Endothelial cell of umbilical vein (primary cell): ENCODE measurements around the gene PRR11. TPM values are rescaled to one million over a fixed set of nuclear protein-coding genes. Genes with fewer than 3 reads are reported as not detected.

Source experiments
- BruUV-seq: library from RNA; stranded (reverse); fragments of 400-500 nt; replicated peaks from 2 replicates; lab custom pipeline; 2021; lab: Mats Ljungman, UMichigan
- CTCF ChIA-PET: fragments of 300-600, 350-600 bp; sonication (Branson Sonifier 250); formaldehyde crosslinking; loops from one replicate; lab custom pipeline; 2021; ENCODE audit warnings: antibody characterized with exemption, inconsistent platforms; lab: Charles Lee
- POLR2A ChIA-PET: fragments of 300-600, 350-600 bp; sonication (Branson Sonifier 250); formaldehyde crosslinking; loops from one replicate; lab custom pipeline; 2021; ENCODE audit warnings: antibody characterized with exemption, inconsistent platforms; lab: Charles Lee
- DNase-seq: peaks from one replicate; pipeline ENCODE4 v3.0.0-alpha.2; 2011; ENCODE audit warnings: low read depth, low spot score
- FAIRE-seq: peaks from 2 replicates; lab custom pipeline; 2011; peaks lifted over from hg19 to GRCh38; lab: Jason Lieb, UNC
- H2AFZ ChIP-seq: 2 replicates; pipeline ENCODE4 v1.6.0; 2012; ENCODE audit warnings: low read depth, low read length, control low read depth, inconsistent platforms
- H3K27ac ChIP-seq: 2 replicates; pipeline ENCODE4 v1.5.1; 2011; ENCODE audit warnings: low read depth, mild to moderate bottlenecking, control low read depth, low read length, moderate library complexity; ENCODE audit not compliant: insufficient read depth
- H3K27me3 ChIP-seq, 2 experiments: 2 replicates each; pipeline versions ENCODE4 v1.6.0 to v1.6.1; 2011; ENCODE audit warnings: low read length in 2 of 2, mixed read lengths in 1 of 2; ENCODE audit not compliant: control insufficient read depth in 2 of 2, insufficient read depth in 2 of 2
- H3K36me3 ChIP-seq, 2 experiments: 2 replicates in 1 of 2; 3 replicates in 1 of 2; pipeline ENCODE4 v1.5.1; 2011; ENCODE audit warnings: low read length in 2 of 2, mild to moderate bottlenecking in 1 of 2, moderate library complexity in 1 of 2; ENCODE audit not compliant: control insufficient read depth in 2 of 2, insufficient read depth in 2 of 2; ENCODE audit errors: extremely low read depth in 1 of 2
- H3K4me1 ChIP-seq: 3 replicates; pipeline ENCODE4 v1.5.1; 2011; ENCODE audit warnings: mild to moderate bottlenecking, low read length; ENCODE audit not compliant: control insufficient read depth, insufficient read depth; ENCODE audit errors: extremely low read depth
- H3K4me2 ChIP-seq: 2 replicates; pipeline ENCODE4 v1.6.1; 2011; ENCODE audit warnings: low read length, control low read depth, mixed read lengths; ENCODE audit not compliant: insufficient read depth
- H3K4me3 ChIP-seq, 3 experiments: fragments of 200-600 bp in 1 of 3; sonication (generic), shearing (Covaris generic) in 1 of 3; replicated peaks in 1 of 3; 2 replicates each; pipeline ENCODE4 v1.5.1; 2011 to 2016; ENCODE audit warnings: control low read depth in 3 of 3, low read length in 3 of 3, mild to moderate bottlenecking in 2 of 3, inconsistent platforms in 1 of 3, low read depth in 1 of 3, moderate library complexity in 1 of 3; ENCODE audit not compliant: insufficient read depth in 1 of 3
- H3K79me2 ChIP-seq: 2 replicates; pipeline ENCODE4 v1.6.0; 2012; ENCODE audit warnings: low read length, inconsistent platforms; ENCODE audit not compliant: control insufficient read depth, insufficient read depth
- H3K9ac ChIP-seq: replicated peaks from 2 replicates; pipeline ENCODE3; 2011; ENCODE audit warnings: low read length, control low read depth; ENCODE audit not compliant: insufficient read depth; ENCODE audit errors: extremely low read depth
- H3K9me1 ChIP-seq: replicated peaks from 3 replicates; pipeline ENCODE4 v1.6.0; 2011; ENCODE audit warnings: mild to moderate bottlenecking, low read length; ENCODE audit not compliant: control insufficient read depth, insufficient read depth; ENCODE audit errors: extremely low read depth
- H3K9me3 ChIP-seq: replicated peaks from 2 replicates; pipeline ENCODE4 v1.5.1; 2012; ENCODE audit warnings: low read length, inconsistent platforms; ENCODE audit not compliant: control insufficient read depth, insufficient read depth
- H4K20me1 ChIP-seq: replicated peaks from 2 replicates; pipeline ENCODE3; 2011; ENCODE audit warnings: mild to moderate bottlenecking, low read length; ENCODE audit not compliant: control insufficient read depth, insufficient read depth; ENCODE audit errors: extremely low read depth
- EZH2 ChIP-seq: IDR thresholded peaks from 2 replicates; pipeline ENCODE4 v1.6.1; 2012; ENCODE audit warnings: borderline replicate concordance, low read depth, mild to moderate bottlenecking, moderate library complexity, low read length, inconsistent platforms; ENCODE audit not compliant: severe bottlenecking
- FOS ChIP-seq: IDR thresholded peaks from 2 replicates; pipeline ENCODE4 v1.6.1; 2011; ENCODE audit warnings: mild to moderate bottlenecking, low read length, moderate library complexity, borderline replicate concordance; ENCODE audit not compliant: insufficient read depth
- GATA2 ChIP-seq: IDR thresholded peaks from 2 replicates; pipeline ENCODE4 v1.7.0; 2011; ENCODE audit warnings: low read depth, mild to moderate bottlenecking, moderate library complexity, mixed read lengths, low read length; ENCODE audit not compliant: insufficient read length, insufficient read depth
- JUN ChIP-seq: IDR thresholded peaks from 2 replicates; pipeline ENCODE4 v1.6.1; 2011; ENCODE audit warnings: borderline replicate concordance, low read depth; ENCODE audit not compliant: insufficient read length, insufficient read depth
- MYC ChIP-seq: IDR thresholded peaks from one replicate; pipeline ENCODE4 v1.6.1; 2011; ENCODE audit warnings: mild to moderate bottlenecking, low read depth, low read length
- POLR2A ChIP-seq: IDR thresholded peaks from 2 replicates; pipeline ENCODE4 v1.6.1; 2012; ENCODE audit warnings: low read depth, mild to moderate bottlenecking, control low read depth, low read length
- POLR2AphosphoS5 ChIP-seq: IDR thresholded peaks from 2 replicates; pipeline ENCODE4 v1.6.1; 2012; ENCODE audit warnings: low read depth, mild to moderate bottlenecking, control low read depth, low read length, moderate library complexity; ENCODE audit not compliant: insufficient read depth
- dilution Hi-C: fragments of 300-500 bp; cut with MboI; formaldehyde crosslinking; loops from one replicate; pipeline ENCODE4 v1.15.0; 2019; ENCODE audit warnings: low sequenced_read_pairs; ENCODE audit not compliant: extremely low pct_ligation_motif_present
- intact Hi-C: fragments of 100-400 bp; cut with micrococcal nuclease; formaldehyde crosslinking; loops from one replicate; pipeline ENCODE4 v1.10.0; 2022
- polyA plus RNA-seq, 4 experiments: library from polyadenylated mRNA; depleted of rRNA in 3 of 4; stranded (reverse) in 3 of 4; unstranded in 1 of 4; fragments of >200 nt; gene quantifications; 2 replicates each; pipeline versions ENCODE4 v1.2.1 to v1.2.3, GENCODE V29; 2011 to 2012; ENCODE audit warnings: missing spikeins in 1 of 4
- total RNA-seq: library from RNA; stranded (reverse); gene quantifications from 2 replicates; pipeline ENCODE4 v1.2.3, GENCODE V29; 2021
- TF ChIP-seq, protein P1 (sequence below), 2 donors: IDR thresholded peaks; 1 replicate in 1 of 2; 2 replicates in 1 of 2; pipeline ENCODE4 v1.5.1; 2011; ENCODE audit warnings: low read length in 2 of 2, mild to moderate bottlenecking in 2 of 2, moderate library complexity in 2 of 2, control low read depth in 1 of 2, inconsistent platforms in 1 of 2, low read depth in 1 of 2; ENCODE audit not compliant: insufficient read depth in 1 of 2; ENCODE audit errors: extremely low read depth in 1 of 2
- TF ChIP-seq, protein P2 (sequence below): IDR thresholded peaks from 2 replicates; pipeline ENCODE4 v1.6.1; 2011; ENCODE audit not compliant: insufficient read depth, insufficient read length

PRR11 gene
- total and polyA plus RNA-seq, 2 donors (not counting 3 experiments of a cell fraction or from before 2014, with no cell fraction given): 28.8 to 86.3 TPM

DNA sequence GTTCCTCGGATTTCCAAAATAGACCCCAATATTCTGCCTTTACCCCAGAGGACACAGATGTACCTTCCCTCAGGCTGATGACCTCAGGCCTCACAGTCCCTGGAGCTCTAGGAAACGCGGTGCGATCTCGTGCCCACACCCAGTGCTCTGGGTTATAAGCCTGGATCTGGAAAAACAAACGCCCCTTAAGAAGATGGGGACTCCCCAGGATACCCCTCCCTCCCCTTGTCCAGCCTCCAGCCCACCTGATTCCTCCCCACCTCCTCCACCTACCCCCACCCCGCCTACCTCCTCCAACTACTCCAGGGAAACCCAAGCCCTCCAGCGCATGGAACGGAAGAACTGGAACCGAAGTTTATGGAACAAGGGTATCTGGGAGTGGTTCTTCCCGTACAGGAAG is 19.1 kb downstream of the PRR11 start:
- DNase-seq (no peak), FAIRE-seq (no peak)
- no peaks in the 10 kb centered on the region for H4K20me1 ChIP-seq
- H3K27ac ChIP-seq: no peak overlapping the region
- BruUV-seq: no TSS peak
- H3K9me3 ChIP-seq: no peaks in the 10 kb centered on the region
- no peak overlapping the region for H3K9ac ChIP-seq
- CTCF ChIA-PET: no interaction called here
- intact Hi-C loops (no loop called here), dilution Hi-C loops (no loop called here)
- POLR2A ChIA-PET: no interaction called here
- H3K4me1 ChIP-seq: no peaks in the 10 kb centered on the region
- H3K9me1 ChIP-seq: no peaks in the 10 kb centered on the region
- no peak overlapping the region for H2AFZ ChIP-seq
- H3K36me3 ChIP-seq: peaks cover 4 to 10% of the 10 kb centered on the region in 2 experiments
- no peaks in the 10 kb centered on the region for H3K27me3 ChIP-seq
- H3K79me2 ChIP-seq: peaks cover 43% of the 10 kb centered on the region
- no peak overlapping the region for H3K4me2 ChIP-seq
- TF ChIP-seq GATA2: no peak
- TF ChIP-seq POLR2A: no peak
- TF ChIP-seq, protein P1, sequence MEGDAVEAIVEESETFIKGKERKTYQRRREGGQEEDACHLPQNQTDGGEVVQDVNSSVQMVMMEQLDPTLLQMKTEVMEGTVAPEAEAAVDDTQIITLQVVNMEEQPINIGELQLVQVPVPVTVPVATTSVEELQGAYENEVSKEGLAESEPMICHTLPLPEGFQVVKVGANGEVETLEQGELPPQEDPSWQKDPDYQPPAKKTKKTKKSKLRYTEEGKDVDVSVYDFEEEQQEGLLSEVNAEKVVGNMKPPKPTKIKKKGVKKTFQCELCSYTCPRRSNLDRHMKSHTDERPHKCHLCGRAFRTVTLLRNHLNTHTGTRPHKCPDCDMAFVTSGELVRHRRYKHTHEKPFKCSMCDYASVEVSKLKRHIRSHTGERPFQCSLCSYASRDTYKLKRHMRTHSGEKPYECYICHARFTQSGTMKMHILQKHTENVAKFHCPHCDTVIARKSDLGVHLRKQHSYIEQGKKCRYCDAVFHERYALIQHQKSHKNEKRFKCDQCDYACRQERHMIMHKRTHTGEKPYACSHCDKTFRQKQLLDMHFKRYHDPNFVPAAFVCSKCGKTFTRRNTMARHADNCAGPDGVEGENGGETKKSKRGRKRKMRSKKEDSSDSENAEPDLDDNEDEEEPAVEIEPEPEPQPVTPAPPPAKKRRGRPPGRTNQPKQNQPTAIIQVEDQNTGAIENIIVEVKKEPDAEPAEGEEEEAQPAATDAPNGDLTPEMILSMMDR (IDR thresholded peaks at IDR 0.05; ENCODE audit: extremely low read depth in 1 of 2, insufficient read depth in 1 of 2, low read depth in 1 of 2, low read length in 2 of 2): no peak
- no peak for TF ChIP-seq FOS
- TF ChIP-seq, protein P2, sequence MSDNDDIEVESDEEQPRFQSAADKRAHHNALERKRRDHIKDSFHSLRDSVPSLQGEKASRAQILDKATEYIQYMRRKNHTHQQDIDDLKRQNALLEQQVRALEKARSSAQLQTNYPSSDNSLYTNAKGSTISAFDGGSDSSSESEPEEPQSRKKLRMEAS: no peak
- TF ChIP-seq EZH2: no peak
- no peak for TF ChIP-seq POLR2AphosphoS5
- no peak for TF ChIP-seq MYC
- TF ChIP-seq JUN: no peak
- no peak overlapping the region for H3K4me3 ChIP-seq
